SK-N-SH treated with all-trans-retinoic acid at 6 μM for 48 hours (cell line): Measurements from ENCODE around the gene GAA.

ENCODE experiments used
- ATAC-seq: fragments of 200-7000 bp; cut with Tn5 transposase; 3 replicates; pipeline ENCODE4 v1.9.1; 2020; ENCODE audit warnings: mild to moderate bottlenecking, moderate library complexity
- ARNTL ChIP-seq: fragments of 450-650 bp; formaldehyde crosslinking; IDR thresholded peaks from 2 replicates; pipeline ENCODE4 v1.5.0; 2020; ENCODE audit warnings: low read depth, mild to moderate bottlenecking, moderate library complexity, borderline replicate concordance
- BACH2 ChIP-seq: fragments of 250-450 bp; sonication (Bioruptor Pico); IDR thresholded peaks from 2 replicates; pipeline ENCODE4 v1.9.0; 2021; ENCODE audit warnings: mild to moderate bottlenecking, borderline replicate concordance
- CSDC2 ChIP-seq: fragments of 250-450 bp; sonication (Bioruptor Pico); IDR thresholded peaks from 2 replicates; pipeline ENCODE4 v1.5.0; 2020; ENCODE audit warnings: mild to moderate bottlenecking, moderate library complexity
- ESRRG ChIP-seq: fragments of 250-450 bp; sonication (Bioruptor Pico); IDR thresholded peaks from 2 replicates; pipeline ENCODE4 v1.6.1; 2021; ENCODE audit warnings: mild to moderate bottlenecking
- GLIS3 ChIP-seq: fragments of 250-450 bp; sonication (Bioruptor Pico); IDR thresholded peaks from 2 replicates; pipeline ENCODE4 v1.5.0; 2020; ENCODE audit warnings: mild to moderate bottlenecking, moderate library complexity
- ISL1 ChIP-seq: fragments of 250-450 bp; sonication (Bioruptor Pico); IDR thresholded peaks from 2 replicates; pipeline ENCODE4 v2.1.2; 2022; ENCODE audit warnings: mild to moderate bottlenecking, moderate library complexity
- PPARA ChIP-seq: fragments of 250-450 bp; sonication (Bioruptor Pico); IDR thresholded peaks from 2 replicates; pipeline ENCODE4 v1.5.0; 2020; ENCODE audit warnings: mild to moderate bottlenecking, borderline replicate concordance
- SNAI2 ChIP-seq: fragments of 250-450 bp; sonication (Bioruptor Pico); IDR thresholded peaks from 2 replicates; pipeline ENCODE4 v1.5.0; 2020; ENCODE audit warnings: mild to moderate bottlenecking, moderate library complexity
- TCF4 ChIP-seq: fragments of 250-450 bp; sonication (Bioruptor Pico); IDR thresholded peaks from 2 replicates; pipeline ENCODE4 v1.8.0; 2021; ENCODE audit warnings: mild to moderate bottlenecking, moderate library complexity, borderline replicate concordance
- ZC3H10 ChIP-seq: fragments of 250-450 bp; sonication (Bioruptor Pico); IDR thresholded peaks from 2 replicates; pipeline ENCODE4 v1.5.1; 2021; ENCODE audit warnings: mild to moderate bottlenecking, moderate library complexity
- ZFP3 ChIP-seq: fragments of 250-450 bp; sonication (Bioruptor Pico); IDR thresholded peaks from 2 replicates; pipeline ENCODE4 v1.5.0; 2020; ENCODE audit warnings: mild to moderate bottlenecking, moderate library complexity
- ZFP30 ChIP-seq: fragments of 450-650 bp; formaldehyde crosslinking; IDR thresholded peaks from 2 replicates; pipeline ENCODE4 v1.5.0; 2022; ENCODE audit warnings: mild to moderate bottlenecking, moderate library complexity
- ZNF565 ChIP-seq: fragments of 450-650 bp; formaldehyde crosslinking; conservative IDR thresholded peaks from 2 replicates; pipeline ENCODE4 v1.5.0; 2020; ENCODE audit warnings: low read depth, mild to moderate bottlenecking, moderate library complexity
- ZNF70 ChIP-seq: fragments of 450-650 bp; formaldehyde crosslinking; IDR thresholded peaks from 2 replicates; pipeline ENCODE4 v1.5.0; 2020; ENCODE audit warnings: mild to moderate bottlenecking, moderate library complexity
- ZNF8 ChIP-seq: fragments of 450-650 bp; formaldehyde crosslinking; IDR thresholded peaks from 2 replicates; pipeline ENCODE4 v1.5.0; 2020; ENCODE audit warnings: mild to moderate bottlenecking, moderate library complexity
- TF ChIP-seq, protein P1 (sequence below): fragments of 250-450 bp; sonication (Bioruptor Pico); IDR thresholded peaks from 2 replicates; pipeline ENCODE4 v1.8.0; 2020; ENCODE audit warnings: mild to moderate bottlenecking, moderate library complexity, borderline replicate concordance
- TF ChIP-seq, protein P2 (sequence below): fragments of 250-450 bp; sonication (Bioruptor Pico); IDR thresholded peaks from 2 replicates; pipeline ENCODE4 v1.5.0; 2020; ENCODE audit warnings: mild to moderate bottlenecking, moderate library complexity
- TF ChIP-seq, protein P3 (sequence below): fragments of 250-450 bp; sonication (Bioruptor Pico); IDR thresholded peaks from 2 replicates; pipeline ENCODE4 v1.5.1; 2021; ENCODE audit warnings: mild to moderate bottlenecking, moderate library complexity
- TF ChIP-seq, protein P4 (sequence below): fragments of 250-450 bp; sonication (Bioruptor Pico); IDR thresholded peaks from 2 replicates; pipeline ENCODE4 v1.8.0; 2021; ENCODE audit warnings: low read depth, mild to moderate bottlenecking, moderate library complexity, borderline replicate concordance

GAA gene

DNA sequence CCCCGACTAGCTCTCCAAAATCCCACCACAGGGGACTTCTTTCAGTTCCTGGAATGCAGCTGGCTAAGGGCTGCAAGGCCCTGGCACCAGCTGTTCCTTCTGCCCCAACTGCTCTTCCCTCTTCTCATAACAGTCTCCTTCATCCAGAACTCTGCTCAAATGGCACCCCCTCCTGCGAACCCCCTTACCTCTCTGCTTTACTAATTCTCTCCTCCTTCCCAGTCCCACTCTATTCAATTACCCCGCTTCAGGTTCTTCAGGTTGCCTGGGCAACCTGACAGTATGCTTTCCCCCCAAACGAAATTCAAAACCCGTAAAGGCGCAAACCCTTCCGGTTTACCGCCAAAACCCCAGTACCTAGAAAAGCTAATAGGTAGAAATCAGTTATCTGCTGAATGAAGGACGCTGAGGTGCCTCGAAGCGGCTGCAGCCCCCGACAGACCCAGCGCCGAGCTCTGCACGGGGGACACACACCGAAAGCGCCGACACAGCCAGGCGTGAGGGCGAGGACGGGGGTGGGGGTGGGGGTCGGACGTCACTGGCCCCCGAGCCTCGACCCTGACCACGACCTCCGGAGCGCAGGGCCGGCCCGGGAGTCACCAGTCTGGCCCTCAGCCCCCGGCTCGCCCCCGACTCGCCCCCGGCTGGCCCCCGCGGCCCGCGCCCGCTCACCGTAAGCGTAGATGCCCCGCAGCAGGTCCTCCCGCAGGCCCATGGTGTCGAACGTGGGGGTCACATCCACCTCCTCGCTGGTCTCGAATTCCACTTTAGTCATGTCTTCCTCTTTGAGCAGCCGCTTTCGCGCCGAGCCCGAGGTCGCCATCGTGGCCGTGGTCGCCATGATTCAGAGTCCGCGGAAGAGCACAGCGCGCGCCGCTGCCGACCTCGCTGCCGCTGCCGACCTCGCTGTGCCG lies 45.0 kb downstream of the GAA start (continued):
- TF ChIP-seq, protein P1, sequence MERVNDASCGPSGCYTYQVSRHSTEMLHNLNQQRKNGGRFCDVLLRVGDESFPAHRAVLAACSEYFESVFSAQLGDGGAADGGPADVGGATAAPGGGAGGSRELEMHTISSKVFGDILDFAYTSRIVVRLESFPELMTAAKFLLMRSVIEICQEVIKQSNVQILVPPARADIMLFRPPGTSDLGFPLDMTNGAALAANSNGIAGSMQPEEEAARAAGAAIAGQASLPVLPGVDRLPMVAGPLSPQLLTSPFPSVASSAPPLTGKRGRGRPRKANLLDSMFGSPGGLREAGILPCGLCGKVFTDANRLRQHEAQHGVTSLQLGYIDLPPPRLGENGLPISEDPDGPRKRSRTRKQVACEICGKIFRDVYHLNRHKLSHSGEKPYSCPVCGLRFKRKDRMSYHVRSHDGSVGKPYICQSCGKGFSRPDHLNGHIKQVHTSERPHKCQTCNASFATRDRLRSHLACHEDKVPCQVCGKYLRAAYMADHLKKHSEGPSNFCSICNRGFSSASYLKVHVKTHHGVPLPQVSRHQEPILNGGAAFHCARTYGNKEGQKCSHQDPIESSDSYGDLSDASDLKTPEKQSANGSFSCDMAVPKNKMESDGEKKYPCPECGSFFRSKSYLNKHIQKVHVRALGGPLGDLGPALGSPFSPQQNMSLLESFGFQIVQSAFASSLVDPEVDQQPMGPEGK (CRISPR knock-in tag) = no peak
- TF ChIP-seq ZNF565 (CRISPR knock-in tag) (no peak), SNAI2 (no peak), ARNTL (CRISPR knock-in tag) (no peak), CSDC2 (no peak), ZNF70 (CRISPR knock-in tag) (no peak), ZC3H10 (CRISPR knock-in tag) (no peak), ZNF8 (no peak)

DNA sequence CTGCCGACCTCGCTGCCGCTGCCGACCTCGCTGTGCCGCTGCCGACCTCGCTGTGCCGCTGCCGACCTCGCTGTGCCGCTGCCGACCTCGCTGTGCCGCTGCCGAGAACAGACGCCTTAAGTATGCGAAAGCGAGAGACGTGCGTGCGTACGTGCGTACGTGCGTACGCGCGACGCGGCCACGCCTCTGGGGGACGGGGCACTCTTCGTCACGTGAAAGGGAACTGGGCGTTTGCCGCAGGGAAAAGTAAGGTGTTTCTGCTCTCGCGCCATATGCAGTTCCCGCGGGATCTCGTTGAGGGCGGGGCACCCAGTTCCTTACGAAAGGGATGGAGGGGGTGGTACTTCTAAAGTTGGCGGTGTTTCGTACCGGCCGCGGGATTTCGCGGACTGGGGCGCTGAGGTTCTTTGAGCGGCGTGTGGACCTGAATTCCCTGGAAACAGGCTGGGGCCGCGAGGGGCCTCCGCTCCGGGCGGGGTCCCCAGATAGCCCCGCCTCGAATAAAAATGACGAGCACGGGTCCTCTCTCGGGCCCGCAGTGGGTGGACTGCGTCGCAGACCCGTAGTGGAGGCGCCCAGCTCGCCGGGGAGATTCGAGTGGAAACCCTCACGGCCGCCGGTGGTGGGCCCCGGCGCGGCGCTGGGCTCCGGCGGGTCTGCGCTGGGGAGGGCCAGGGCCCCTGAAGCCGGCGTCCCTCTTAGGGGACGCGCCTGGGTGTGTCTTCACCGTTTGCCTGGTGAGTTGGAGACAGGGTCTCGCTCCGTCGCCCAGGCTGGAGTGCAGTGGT lies 45.8 kb downstream of the GAA start, which contains the start of gene EIF4A3:
EIF4A3 (minus strand) TSS at position 94 of the 788 bp plus-strand sequence. CDS start 167 bp downstream, outside the sequence.
- TF ChIP-seq, protein P2, sequence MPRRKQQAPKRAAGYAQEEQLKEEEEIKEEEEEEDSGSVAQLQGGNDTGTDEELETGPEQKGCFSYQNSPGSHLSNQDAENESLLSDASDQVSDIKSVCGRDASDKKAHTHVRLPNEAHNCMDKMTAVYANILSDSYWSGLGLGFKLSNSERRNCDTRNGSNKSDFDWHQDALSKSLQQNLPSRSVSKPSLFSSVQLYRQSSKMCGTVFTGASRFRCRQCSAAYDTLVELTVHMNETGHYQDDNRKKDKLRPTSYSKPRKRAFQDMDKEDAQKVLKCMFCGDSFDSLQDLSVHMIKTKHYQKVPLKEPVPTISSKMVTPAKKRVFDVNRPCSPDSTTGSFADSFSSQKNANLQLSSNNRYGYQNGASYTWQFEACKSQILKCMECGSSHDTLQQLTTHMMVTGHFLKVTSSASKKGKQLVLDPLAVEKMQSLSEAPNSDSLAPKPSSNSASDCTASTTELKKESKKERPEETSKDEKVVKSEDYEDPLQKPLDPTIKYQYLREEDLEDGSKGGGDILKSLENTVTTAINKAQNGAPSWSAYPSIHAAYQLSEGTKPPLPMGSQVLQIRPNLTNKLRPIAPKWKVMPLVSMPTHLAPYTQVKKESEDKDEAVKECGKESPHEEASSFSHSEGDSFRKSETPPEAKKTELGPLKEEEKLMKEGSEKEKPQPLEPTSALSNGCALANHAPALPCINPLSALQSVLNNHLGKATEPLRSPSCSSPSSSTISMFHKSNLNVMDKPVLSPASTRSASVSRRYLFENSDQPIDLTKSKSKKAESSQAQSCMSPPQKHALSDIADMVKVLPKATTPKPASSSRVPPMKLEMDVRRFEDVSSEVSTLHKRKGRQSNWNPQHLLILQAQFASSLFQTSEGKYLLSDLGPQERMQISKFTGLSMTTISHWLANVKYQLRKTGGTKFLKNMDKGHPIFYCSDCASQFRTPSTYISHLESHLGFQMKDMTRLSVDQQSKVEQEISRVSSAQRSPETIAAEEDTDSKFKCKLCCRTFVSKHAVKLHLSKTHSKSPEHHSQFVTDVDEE (CRISPR knock-in tag) = no peak
- TF ChIP-seq, protein P3, sequence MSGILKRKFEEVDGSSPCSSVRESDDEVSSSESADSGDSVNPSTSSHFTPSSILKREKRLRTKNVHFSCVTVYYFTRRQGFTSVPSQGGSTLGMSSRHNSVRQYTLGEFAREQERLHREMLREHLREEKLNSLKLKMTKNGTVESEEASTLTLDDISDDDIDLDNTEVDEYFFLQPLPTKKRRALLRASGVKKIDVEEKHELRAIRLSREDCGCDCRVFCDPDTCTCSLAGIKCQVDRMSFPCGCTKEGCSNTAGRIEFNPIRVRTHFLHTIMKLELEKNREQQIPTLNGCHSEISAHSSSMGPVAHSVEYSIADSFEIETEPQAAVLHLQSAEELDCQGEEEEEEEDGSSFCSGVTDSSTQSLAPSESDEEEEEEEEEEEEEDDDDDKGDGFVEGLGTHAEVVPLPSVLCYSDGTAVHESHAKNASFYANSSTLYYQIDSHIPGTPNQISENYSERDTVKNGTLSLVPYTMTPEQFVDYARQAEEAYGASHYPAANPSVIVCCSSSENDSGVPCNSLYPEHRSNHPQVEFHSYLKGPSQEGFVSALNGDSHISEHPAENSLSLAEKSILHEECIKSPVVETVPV (CRISPR knock-in tag) = no peak
- TF ChIP-seq ZNF8 = no peak
- TF ChIP-seq SNAI2 = no peak
- TF ChIP-seq PPARA (CRISPR knock-in tag) = no peak
- TF ChIP-seq, protein P4, sequence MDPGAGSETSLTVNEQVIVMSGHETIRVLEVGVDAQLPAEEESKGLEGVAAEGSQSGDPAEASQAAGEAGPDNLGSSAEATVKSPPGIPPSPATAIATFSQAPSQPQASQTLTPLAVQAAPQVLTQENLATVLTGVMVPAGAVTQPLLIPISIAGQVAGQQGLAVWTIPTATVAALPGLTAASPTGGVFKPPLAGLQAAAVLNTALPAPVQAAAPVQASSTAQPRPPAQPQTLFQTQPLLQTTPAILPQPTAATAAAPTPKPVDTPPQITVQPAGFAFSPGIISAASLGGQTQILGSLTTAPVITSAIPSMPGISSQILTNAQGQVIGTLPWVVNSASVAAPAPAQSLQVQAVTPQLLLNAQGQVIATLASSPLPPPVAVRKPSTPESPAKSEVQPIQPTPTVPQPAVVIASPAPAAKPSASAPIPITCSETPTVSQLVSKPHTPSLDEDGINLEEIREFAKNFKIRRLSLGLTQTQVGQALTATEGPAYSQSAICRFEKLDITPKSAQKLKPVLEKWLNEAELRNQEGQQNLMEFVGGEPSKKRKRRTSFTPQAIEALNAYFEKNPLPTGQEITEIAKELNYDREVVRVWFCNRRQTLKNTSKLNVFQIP (CRISPR knock-in tag) = no peak
- TF ChIP-seq ZNF565 (CRISPR knock-in tag) = no peak
- TF ChIP-seq ZFP30 = no peak
- 0 out of 2 replicates have a peak, but pooled peaks have one; percentile 18 for TF ChIP-seq ZFP3
- no peak for TF ChIP-seq ZC3H10 (CRISPR knock-in tag)
- no peak for TF ChIP-seq GLIS3
- no peak for TF ChIP-seq ESRRG (CRISPR knock-in tag)
- TF ChIP-seq, protein P1 (CRISPR knock-in tag) = peak; percentile 57; the same call in 1 of the 2 replicates

DNA sequence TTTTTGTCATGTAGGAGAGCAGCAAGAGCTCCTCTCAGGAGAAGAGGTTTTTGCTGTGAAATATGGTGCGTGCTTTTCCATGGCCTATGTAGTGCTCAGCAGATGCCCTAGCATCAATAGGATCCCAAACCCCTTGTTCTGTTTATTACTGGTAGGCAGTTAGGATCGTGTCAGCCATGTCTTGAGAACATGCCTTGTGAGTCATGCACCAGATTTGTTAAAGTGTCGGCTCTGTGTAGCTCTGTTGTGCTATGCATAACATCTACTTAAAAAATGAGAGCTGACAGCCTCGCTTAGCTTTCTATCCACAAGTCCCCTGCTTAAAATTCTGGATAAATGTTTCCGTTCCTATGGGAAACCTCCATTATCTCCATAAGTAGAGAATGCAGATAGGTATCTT lies 50.0 kb downstream of the GAA start:
- peak; percentile 20 for ATAC-seq
- TF ChIP-seq, protein P3 (CRISPR knock-in tag) = no peak
- TF ChIP-seq CSDC2 (no peak), ZNF8 (no peak), ESRRG (CRISPR knock-in tag) (no peak), ISL1 (CRISPR knock-in tag) (no peak), BACH2 (CRISPR knock-in tag) (no peak), ZNF70 (CRISPR knock-in tag) (no peak), GLIS3 (no peak), TCF4 (CRISPR knock-in tag) (no peak)
- TF ChIP-seq, protein P1 (CRISPR knock-in tag) = no peak
- TF ChIP-seq, protein P4 (CRISPR knock-in tag) = no peak

More for the DNA sequence above, 45.8 kb downstream of the GAA start, which contains the start of gene EIF4A3:
- ATAC-seq = peak; percentile 91
